Panc1 (cell line): ENCODE measurements around the gene IPO11. TPM values are rescaled to one million over a fixed set of nuclear protein-coding genes. Genes with fewer than 3 reads are reported as not detected.

Experiments used
- ATAC-seq: fragments of 200-7000 bp; cut with Tn5 transposase; 2 replicates; pipeline ENCODE4 v1.9.1; 2020; ENCODE audit warnings: mild to moderate bottlenecking, moderate library complexity
- BruUV-seq: library from RNA; stranded (reverse); fragments of 400-500 nt; replicated peaks from 2 replicates; lab custom pipeline; 2021; lab: Mats Ljungman, UMichigan
- CTCF ChIA-PET: fragments of 300-600 bp; sonication (Branson Sonifier 250); formaldehyde crosslinking; loops from one replicate; lab custom pipeline; 2022; ENCODE audit warnings: antibody characterized with exemption; lab: Charles Lee
- POLR2A ChIA-PET: fragments of 300-600 bp; sonication (Branson Sonifier 250); formaldehyde crosslinking; loops from one replicate; lab custom pipeline; 2022; ENCODE audit warnings: antibody characterized with exemption; lab: Charles Lee
- DNase-seq: peaks from one replicate; pipeline ENCODE4 v3.0.0-alpha.2; 2010; ENCODE audit warnings: low read depth, low spot score
- H3K27ac ChIP-seq: 2 replicates; pipeline ENCODE4 v1.5.1; 2011; ENCODE audit warnings: mild to moderate bottlenecking, low read length, inconsistent platforms
- H3K27me3 ChIP-seq: fragments of 200-500 bp; sonication (Bioruptor generic); 2 replicates; pipeline ENCODE4 v1.6.0; 2014; ENCODE audit warnings: low read length, inconsistent platforms; ENCODE audit not compliant: control insufficient read depth, insufficient read depth
- H3K36me3 ChIP-seq: fragments of 200-500 bp; sonication (Bioruptor generic); 2 replicates; pipeline ENCODE4 v1.5.1; 2014; ENCODE audit warnings: inconsistent platforms, mild to moderate bottlenecking, low read length, moderate library complexity; ENCODE audit not compliant: control insufficient read depth, insufficient read depth
- H3K4me1 ChIP-seq: 2 replicates; pipeline ENCODE4 v1.5.1; 2011; ENCODE audit warnings: inconsistent platforms, mild to moderate bottlenecking, low read length, moderate library complexity; ENCODE audit not compliant: control insufficient read depth, insufficient read depth
- H3K4me3 ChIP-seq, 2 experiments: 2 replicates each; pipeline ENCODE4 v1.5.1; 2011 to 2012; ENCODE audit warnings: low read depth in 2 of 2, low read length in 2 of 2, mild to moderate bottlenecking in 2 of 2, inconsistent platforms in 1 of 2, moderate library complexity in 1 of 2
- H3K9me3 ChIP-seq: fragments of 200-500 bp; sonication (Bioruptor generic); 2 replicates; pipeline ENCODE4 v1.5.1; 2014; ENCODE audit warnings: low read depth, mild to moderate bottlenecking, inconsistent platforms, low read length, moderate library complexity; ENCODE audit not compliant: control insufficient read depth, insufficient read depth
- POLR2AphosphoS5 ChIP-seq: IDR thresholded peaks from 2 replicates; pipeline ENCODE4 v1.6.1; 2012; ENCODE audit warnings: mild to moderate bottlenecking, low read depth, low read length, moderate library complexity
- SIN3A ChIP-seq: IDR thresholded peaks from 2 replicates; pipeline ENCODE4 v1.6.1; 2012; ENCODE audit warnings: low read depth, mild to moderate bottlenecking, low read length, moderate library complexity, borderline replicate concordance; ENCODE audit not compliant: insufficient read depth
- TCF7L2 ChIP-seq: IDR thresholded peaks from 2 replicates; pipeline ENCODE4 v1.6.1; 2011; ENCODE audit warnings: mild to moderate bottlenecking, low read depth, low read length, inconsistent platforms
- in situ Hi-C: cut with HindIII; loops from 2 replicates; pipeline ENCODE4 v1.10.0; 2016; ENCODE audit warnings: low sequenced_read_pairs, low pct_unique_long_range_greater_than_20kb
- intact Hi-C: fragments of 100-400 bp; cut with micrococcal nuclease; formaldehyde crosslinking; loops from one replicate; pipeline ENCODE4 v1.10.0; 2022; ENCODE audit not compliant: unreplicated experiment
- total RNA-seq: library from RNA; stranded (reverse); gene quantifications from one replicate; pipeline ENCODE4 v1.2.1, GENCODE V29; 2021; ENCODE audit not compliant: unreplicated experiment
- TF ChIP-seq, protein P1 (sequence below), 2 experiments: IDR thresholded peaks; 2 replicates each; pipeline ENCODE4 v1.6.1; 2011 to 2012; ENCODE audit warnings: low read depth in 2 of 2, control low read depth in 1 of 2, low read length in 1 of 2, mild to moderate bottlenecking in 1 of 2, moderate library complexity in 1 of 2; ENCODE audit not compliant: insufficient read depth in 1 of 2
- TF ChIP-seq, protein P2 (sequence below): fragments of 450-650 bp; IDR thresholded peaks from 2 replicates; pipeline ENCODE4 v1.5.1; 2017; ENCODE audit warnings: mild to moderate bottlenecking

Gene IPO11
- total RNA-seq, 1 experiment from 2014 or later: 39.8 TPM

DNA sequence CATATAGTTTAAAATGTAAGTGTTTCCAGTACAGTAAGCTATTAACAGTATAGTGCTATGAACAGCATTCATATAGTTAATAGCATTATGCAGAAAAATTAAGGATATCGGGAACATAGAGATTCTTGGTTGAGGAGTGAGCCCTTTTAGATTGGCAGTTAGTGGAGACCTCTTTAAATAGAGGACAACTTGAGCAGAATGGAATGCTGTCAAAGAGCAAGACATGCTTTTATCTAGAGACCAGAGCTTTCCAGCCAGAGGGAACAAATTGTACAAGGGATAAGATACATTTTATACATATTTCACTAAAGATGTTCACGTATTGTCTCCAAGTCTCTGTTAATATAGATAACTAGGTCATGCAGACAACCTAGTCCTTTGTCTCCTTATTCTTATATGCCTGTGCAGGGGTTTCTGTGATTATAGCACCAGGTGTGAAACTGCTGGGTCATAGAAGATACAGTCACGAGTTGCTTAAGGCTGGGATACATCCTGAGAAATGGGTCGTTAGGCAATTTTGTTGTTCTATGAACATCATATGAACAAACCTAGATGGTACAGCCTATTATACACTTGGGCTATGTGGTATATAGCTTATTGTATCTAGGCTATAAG, 6.0 kb downstream of the IPO11 start:
- in situ Hi-C loops (no loop called here), intact Hi-C loops (no loop called here)
- Histone ChIP-seq H3K27me3 (no peaks in the 10 kb centered on the region), H3K27ac (no peak overlapping the region), H3K4me3 (no peak overlapping the region), H3K9me3 (no peaks in the 10 kb centered on the region), H3K4me1 (peaks cover 13% of the 10 kb centered on the region), H3K36me3 (no peaks in the 10 kb centered on the region)
- no TSS peak for BruUV-seq
- no peak for DNase-seq
- ChIA-PET POLR2A (no interaction called here), CTCF (interaction anchor here (0.5 kb wide), 1 partner anchor 66 kb away, joined by 5 read pairs; no protein-coding TSS in a partner anchor)
- no peak for ATAC-seq
- TF ChIP-seq, protein P1, sequence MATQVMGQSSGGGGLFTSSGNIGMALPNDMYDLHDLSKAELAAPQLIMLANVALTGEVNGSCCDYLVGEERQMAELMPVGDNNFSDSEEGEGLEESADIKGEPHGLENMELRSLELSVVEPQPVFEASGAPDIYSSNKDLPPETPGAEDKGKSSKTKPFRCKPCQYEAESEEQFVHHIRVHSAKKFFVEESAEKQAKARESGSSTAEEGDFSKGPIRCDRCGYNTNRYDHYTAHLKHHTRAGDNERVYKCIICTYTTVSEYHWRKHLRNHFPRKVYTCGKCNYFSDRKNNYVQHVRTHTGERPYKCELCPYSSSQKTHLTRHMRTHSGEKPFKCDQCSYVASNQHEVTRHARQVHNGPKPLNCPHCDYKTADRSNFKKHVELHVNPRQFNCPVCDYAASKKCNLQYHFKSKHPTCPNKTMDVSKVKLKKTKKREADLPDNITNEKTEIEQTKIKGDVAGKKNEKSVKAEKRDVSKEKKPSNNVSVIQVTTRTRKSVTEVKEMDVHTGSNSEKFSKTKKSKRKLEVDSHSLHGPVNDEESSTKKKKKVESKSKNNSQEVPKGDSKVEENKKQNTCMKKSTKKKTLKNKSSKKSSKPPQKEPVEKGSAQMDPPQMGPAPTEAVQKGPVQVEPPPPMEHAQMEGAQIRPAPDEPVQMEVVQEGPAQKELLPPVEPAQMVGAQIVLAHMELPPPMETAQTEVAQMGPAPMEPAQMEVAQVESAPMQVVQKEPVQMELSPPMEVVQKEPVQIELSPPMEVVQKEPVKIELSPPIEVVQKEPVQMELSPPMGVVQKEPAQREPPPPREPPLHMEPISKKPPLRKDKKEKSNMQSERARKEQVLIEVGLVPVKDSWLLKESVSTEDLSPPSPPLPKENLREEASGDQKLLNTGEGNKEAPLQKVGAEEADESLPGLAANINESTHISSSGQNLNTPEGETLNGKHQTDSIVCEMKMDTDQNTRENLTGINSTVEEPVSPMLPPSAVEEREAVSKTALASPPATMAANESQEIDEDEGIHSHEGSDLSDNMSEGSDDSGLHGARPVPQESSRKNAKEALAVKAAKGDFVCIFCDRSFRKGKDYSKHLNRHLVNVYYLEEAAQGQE (IDR thresholded peaks at IDR 0.05; ENCODE audit: insufficient read depth in 1 of 2, low read depth in 2 of 2, low read length in 1 of 2): no peak
- TF ChIP-seq TCF7L2: no peak
- TF ChIP-seq POLR2AphosphoS5: no peak
- no peak for TF ChIP-seq SIN3A
- TF ChIP-seq, protein P2, sequence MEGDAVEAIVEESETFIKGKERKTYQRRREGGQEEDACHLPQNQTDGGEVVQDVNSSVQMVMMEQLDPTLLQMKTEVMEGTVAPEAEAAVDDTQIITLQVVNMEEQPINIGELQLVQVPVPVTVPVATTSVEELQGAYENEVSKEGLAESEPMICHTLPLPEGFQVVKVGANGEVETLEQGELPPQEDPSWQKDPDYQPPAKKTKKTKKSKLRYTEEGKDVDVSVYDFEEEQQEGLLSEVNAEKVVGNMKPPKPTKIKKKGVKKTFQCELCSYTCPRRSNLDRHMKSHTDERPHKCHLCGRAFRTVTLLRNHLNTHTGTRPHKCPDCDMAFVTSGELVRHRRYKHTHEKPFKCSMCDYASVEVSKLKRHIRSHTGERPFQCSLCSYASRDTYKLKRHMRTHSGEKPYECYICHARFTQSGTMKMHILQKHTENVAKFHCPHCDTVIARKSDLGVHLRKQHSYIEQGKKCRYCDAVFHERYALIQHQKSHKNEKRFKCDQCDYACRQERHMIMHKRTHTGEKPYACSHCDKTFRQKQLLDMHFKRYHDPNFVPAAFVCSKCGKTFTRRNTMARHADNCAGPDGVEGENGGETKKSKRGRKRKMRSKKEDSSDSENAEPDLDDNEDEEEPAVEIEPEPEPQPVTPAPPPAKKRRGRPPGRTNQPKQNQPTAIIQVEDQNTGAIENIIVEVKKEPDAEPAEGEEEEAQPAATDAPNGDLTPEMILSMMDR: no peak

- POLR2A ChIA-PET: no interaction called here
- ATAC-seq (no peak), DNase-seq (no peak)
- no peaks in the 10 kb centered on the region for H3K36me3 ChIP-seq
- intact Hi-C loops: loop anchor here (10.0 kb wide), 1 partner anchor 1135 kb away; no protein-coding TSS in a partner anchor
- no peaks in the 10 kb centered on the region for H3K9me3 ChIP-seq
- TF ChIP-seq SIN3A: no peak
- TF ChIP-seq, protein P1 (IDR thresholded peaks at IDR 0.05; ENCODE audit: insufficient read depth in 1 of 2, low read depth in 2 of 2, low read length in 1 of 2): no peak
- no peak for TF ChIP-seq TCF7L2
- no peak for TF ChIP-seq POLR2AphosphoS5
- TF ChIP-seq, protein P2: no peak
- H3K4me3 ChIP-seq: no peak overlapping the region
- peaks cover 2% of the 10 kb centered on the region; the same call in 1 of the 2 replicates for H3K4me1 ChIP-seq
- in situ Hi-C loops: no loop called here
- H3K27me3 ChIP-seq: no peaks in the 10 kb centered on the region
- CTCF ChIA-PET: interaction anchor here (0.7 kb wide), 1 partner anchor 359 kb away, joined by 3 read pairs; no protein-coding TSS in a partner anchor
- BruUV-seq: no TSS peak
- no peak overlapping the region for H3K27ac ChIP-seq
Observed at GRCh38 chr5:62419609-62420008, 7.0 kb downstream of the IPO11 start.
